Liver (tissue), 2 donors: ENCODE data around the gene RASIP1.

ENCODE experiments used
- ZBTB33 ChIP-seq: IDR thresholded peaks from 2 replicates; pipeline ENCODE4 v1.6.1; 2016; ENCODE audit warnings: antibody characterized with exemption
- TF ChIP-seq, protein P1 (sequence below): fragments of 150-350 bp; IDR thresholded peaks from 2 replicates; pipeline ENCODE4 v1.5.1; 2017; ENCODE audit warnings: improper control_type of control experiment, low read depth, low read length; ENCODE audit not compliant: missing input control
- donor health status: healthy.

GRCh38 chr19:48695743-48696352 lies 44.6 kb downstream of the RASIP1 start, which contains the start of gene FUT2:
- TF ChIP-seq, protein P1, sequence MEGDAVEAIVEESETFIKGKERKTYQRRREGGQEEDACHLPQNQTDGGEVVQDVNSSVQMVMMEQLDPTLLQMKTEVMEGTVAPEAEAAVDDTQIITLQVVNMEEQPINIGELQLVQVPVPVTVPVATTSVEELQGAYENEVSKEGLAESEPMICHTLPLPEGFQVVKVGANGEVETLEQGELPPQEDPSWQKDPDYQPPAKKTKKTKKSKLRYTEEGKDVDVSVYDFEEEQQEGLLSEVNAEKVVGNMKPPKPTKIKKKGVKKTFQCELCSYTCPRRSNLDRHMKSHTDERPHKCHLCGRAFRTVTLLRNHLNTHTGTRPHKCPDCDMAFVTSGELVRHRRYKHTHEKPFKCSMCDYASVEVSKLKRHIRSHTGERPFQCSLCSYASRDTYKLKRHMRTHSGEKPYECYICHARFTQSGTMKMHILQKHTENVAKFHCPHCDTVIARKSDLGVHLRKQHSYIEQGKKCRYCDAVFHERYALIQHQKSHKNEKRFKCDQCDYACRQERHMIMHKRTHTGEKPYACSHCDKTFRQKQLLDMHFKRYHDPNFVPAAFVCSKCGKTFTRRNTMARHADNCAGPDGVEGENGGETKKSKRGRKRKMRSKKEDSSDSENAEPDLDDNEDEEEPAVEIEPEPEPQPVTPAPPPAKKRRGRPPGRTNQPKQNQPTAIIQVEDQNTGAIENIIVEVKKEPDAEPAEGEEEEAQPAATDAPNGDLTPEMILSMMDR, result no peak
- TF ChIP-seq ZBTB33, result no peak
